IPS-11a (cell line): ENCODE results near the gene MAP7D2.
A peak's percentile ranks its signal among the peaks of the same experiment; 100 is the strongest.
"Not testable (repeated sequence)": the region's sequence is repeated elsewhere in the genome, so short reads cannot be mapped to it uniquely, and the experiment has no call there.

Experiments used
- H3K4me3 ChIP-seq: one replicate; pipeline ENCODE4 v1.5.1; 2013; ENCODE audit warnings: low read depth, low read length, control low read depth

MAP7D2 gene

DNA sequence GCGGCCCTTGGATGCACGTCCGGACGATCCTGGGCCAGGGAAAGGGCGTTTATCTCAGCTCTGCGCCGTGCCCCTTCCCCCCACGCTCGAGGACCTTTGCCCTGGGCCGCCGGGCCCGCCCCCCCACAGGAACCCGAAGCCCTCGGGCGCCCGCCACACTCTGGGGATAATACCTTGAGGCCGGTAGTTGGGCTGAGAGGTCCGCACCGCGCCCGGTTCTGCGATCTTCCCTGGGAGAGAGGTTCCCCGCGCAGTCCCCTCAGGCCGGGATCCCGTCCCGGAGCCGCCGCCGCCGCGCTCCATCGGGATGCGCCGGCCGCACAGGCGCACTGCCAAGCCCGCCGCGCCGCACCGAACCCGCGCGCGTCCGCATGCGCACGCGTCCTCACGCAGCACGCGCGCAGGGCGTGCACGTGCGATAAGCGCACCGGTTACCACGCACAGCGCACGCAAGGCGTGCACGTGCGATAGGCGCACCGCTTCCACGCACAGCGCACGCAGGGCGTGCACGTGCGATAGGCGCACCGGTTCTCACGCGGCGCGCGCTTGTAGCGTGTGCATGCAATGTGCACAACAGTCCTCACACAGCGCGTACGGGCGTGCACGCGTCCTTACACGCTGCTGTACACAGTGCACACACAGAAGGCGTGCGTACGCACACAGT is at the start of gene MAP7D2:
TSS of gene MAP7D2 (minus strand) at position 331 of the 664 bp plus-strand sequence. CDS start at position 303, 28 bp downstream.
- H3K4me3 ChIP-seq, result peak within 1 kb of the TSS; percentile 20

DNA sequence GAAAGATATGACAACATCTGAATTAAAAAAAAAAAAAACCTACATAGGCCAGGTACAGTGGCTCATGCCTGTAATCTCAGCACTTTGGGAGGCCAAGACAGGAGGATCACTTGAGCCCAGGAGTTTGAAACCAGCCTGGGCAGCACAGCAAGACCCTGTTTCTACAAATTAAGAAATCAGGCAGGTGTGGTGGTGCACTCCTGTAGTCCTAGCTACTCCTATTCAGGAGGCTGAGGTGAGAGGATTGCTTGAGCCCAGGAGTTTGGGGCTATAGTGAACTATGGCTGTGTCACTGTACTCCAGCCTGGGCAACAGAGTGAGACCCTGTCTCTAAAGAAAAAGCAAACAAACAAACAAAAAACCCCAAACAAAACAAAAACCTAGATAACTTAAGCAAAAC is 45.8 kb upstream of the MAP7D2 start:
- not testable (repeated sequence) for H3K4me3 ChIP-seq

DNA sequence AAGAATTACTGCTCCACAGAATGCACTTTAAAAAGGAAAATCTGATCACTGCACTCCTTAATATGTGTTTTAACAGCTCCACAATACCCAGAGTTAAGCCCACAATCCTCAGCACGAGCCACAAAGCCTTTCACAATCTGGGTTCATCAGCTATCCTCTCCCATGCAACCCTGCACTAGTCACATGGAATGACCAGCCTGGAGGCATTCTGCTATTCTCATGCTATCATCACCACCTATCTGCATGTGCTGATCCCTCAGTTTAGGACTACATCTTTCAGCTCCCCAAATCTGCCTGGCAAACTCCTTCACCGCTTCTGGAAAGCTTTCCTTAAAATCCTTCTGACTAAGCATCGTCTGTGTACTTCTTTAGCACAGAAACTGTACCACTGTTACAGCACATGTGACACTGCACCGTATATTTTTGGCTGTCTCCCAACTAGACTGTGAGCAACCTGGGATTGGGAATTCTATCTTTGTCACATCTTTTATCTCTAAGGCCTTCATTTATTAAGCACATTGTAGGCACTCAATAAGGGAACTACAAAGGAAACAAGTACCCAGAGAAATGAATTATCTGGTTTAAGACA is 43.2 kb upstream of the MAP7D2 start:
- H3K4me3 ChIP-seq, result no peak overlapping the region

DNA sequence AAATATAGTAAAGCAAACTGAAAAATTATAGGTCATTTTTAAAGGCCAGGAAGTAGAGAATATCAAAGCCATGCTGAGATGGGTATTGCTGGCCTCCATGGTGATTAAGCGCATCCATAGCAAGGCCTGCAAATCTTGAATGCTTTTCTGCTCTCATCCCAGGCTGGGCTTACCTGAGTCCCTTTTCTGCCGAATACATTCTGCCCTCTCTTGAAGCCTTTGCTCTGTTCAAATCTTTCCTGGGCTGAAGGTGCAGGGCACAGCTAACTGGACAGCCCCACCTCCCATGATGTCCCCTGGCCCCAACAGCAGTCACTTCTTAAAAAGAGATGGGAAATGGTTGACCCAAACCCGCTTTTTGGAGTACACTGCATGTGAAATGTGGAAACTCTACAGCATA is 35.0 kb upstream of the MAP7D2 start:
- H3K4me3 ChIP-seq, result no peak overlapping the region

DNA sequence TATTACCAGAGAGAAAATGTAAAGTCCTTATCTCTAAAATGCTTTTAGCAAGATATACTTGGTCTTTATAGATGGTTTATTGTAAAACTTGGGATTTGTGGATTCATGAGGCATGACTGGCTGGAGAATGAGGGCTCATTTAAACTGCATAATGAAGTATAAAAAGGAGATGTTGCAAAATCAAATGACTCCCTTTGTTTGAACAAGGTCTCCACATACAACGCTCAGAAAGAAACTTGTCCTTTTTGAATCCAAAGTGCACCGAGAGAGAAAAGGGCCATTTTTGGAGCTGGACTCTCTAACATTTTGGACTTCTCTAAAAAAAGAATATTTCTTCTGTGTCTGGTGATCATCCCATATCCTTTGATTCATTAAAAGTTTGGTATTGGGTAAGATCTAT is 32.6 kb upstream of the MAP7D2 start:
- no peak overlapping the region for H3K4me3 ChIP-seq

DNA sequence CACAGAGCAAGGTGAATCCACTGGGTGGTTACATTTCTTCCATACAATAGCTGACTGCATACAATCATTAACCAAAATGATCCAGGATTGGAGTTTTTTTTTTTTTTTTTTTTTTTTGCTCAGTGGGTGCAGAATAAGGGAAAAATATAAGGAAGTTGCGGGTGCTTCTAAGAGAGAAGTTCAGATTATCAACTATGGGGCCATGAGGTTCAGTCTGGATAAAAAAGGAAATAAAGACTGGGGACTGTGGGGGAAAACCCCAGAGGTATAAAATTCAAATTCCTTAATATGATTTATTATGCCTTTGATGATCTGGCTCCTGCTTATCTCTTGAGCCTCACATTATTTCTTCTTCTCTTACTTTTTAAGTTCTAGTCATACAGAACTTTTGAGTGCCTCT is 30.9 kb upstream of the MAP7D2 start:
- H3K4me3 ChIP-seq, result no peak overlapping the region

DNA sequence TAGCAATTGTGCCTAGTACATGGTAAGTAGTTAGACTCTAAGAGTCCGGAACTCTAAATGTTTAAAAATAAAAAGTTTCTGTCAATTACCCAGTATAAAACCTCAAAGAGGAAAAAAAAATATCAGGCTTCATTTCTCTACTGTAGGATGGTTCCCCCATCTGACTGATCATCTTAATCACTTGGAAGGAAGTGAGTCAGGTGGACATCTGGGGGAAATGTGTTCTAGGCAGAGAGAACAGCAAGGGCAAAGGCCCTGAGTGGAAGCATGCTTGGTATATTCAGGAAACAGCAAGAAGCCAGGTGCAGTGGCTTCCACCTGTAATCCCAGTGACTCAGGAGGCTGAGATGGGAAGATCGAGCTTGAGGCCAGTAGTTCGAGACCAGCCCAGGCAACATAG is 27.8 kb upstream of the MAP7D2 start:
- H3K4me3 ChIP-seq, result no peak overlapping the region

DNA sequence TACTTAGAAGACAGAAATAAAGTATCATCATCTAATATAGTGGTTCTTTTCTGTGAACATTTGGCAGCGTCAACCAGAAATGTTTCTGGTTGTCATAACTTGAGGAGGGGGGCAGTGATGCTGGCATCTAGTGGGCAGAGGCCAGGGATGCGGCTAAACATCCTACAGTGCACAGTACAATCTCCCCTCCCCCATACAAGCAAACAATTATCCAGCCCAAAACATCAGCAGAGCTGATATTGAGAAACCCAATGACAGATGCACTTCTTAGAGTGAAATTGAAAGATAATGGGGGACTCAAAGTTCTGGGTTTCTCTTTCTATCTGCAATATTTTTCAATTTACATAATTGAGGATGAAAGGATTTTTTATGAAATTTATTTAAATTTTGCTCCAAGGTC is 26.9 kb upstream of the MAP7D2 start:
- no peak overlapping the region for H3K4me3 ChIP-seq

DNA sequence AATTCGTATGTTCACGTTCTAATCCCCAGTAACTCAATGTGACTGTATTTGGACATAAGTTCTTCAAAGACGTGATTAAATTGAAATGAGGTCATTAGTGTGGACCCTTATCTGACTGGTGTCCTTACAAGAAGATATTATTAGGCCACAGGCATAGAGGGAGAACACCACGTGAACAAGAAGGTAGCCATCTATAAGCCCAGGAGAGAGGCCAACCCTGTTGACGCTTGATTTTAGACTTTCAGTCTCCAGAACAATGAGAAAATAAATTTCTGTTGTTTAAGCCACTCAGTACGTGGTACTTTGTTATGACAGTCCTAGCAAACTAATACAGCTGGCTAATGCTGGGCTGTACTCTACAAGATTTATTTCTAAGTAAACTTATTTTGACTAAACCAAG is 26.4 kb upstream of the MAP7D2 start:
- H3K4me3 ChIP-seq, result no peak overlapping the region

DNA sequence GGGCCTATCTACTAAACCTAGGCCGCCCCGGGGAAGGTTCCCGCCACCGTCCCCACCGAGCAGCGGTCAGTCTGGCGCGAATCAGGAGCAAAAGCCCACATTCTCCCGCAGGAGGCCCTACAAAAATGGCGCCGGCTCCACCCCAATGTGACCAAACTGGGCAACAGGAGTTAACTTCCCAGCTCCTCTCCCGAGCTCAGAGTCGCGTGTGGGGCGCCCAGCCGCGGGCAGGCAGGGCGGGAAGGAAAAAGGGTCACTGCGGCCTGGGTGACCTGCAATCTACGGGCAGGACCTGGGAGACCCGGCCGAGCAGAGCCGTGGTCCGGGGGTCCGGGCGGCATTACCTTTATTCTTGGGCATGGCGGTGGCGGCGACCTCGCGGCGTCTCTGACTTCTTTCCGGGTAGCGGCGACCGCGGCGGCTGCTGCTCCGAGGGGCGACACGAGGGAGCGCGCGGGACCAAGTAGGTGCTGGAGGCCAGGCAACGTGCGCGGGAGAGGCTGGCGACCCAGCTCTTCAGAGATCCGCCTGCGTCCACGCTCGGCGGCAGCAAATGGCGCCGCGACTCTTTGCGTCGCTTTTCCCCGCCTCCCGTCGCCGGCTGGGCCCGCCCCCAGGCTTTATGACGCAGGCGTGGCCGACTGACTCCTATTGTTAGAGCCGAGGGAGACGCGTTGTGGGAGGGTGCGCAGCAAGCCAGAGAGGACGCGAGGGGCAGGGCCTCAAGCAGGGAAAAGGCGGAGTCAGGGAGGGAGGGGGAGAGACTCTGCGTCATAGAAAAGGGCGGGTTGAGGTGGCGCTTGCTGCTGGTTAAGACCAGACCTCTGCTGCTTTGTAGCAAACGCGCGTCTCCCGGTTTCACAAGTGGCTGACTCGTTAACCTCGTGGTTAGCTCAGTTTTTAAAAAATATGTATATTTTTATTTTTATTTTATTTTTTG is 24.8 kb upstream of the MAP7D2 start, which contains the start of gene EIF1AX:
TSS of gene EIF1AX (minus strand) at position 558 of the 940 bp plus-strand sequence. CDS start at position 360, 198 bp downstream.
- H3K4me3 ChIP-seq, result peak within 1 kb of the TSS; percentile 72

DNA sequence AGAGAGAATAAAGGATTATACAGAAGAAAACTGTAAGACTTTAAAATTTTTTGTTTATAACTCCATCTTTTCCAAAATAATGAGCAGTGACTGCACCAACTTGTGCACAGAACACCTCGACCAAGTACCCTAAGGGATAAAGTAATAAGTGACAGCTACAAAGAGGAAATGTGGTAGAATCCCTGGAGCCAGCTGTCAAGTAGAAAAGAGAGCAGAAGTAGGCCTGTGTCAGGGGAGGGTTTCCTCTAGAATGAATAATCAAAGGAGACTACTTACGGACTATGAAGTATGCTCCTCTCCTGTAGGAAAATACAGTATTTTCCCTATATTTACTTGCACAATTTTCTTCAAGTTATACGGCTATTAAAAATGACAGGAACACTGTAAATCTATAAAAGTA is 23.7 kb upstream of the MAP7D2 start:
- peak overlapping the region; percentile 72 for H3K4me3 ChIP-seq

DNA sequence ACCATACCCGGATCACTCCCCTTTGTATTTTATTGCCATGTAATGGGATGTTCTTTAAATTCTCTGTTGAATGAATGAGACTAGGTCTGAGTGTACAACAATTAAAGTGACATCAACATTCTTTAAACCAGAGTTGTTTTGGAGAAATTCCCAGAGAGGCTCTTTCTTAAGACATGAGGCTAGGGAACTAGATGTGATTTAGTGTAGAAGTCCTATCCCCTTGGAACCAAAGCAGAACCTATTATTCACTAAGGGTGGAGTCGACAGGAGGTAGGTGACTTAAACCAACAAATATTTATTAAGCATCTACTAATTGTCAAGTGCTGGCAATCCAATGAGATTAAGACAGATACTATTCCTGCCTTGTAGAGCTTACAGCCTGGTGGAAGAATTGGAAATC is 23.3 kb upstream of the MAP7D2 start:
- H3K4me3 ChIP-seq, result no peak overlapping the region

DNA sequence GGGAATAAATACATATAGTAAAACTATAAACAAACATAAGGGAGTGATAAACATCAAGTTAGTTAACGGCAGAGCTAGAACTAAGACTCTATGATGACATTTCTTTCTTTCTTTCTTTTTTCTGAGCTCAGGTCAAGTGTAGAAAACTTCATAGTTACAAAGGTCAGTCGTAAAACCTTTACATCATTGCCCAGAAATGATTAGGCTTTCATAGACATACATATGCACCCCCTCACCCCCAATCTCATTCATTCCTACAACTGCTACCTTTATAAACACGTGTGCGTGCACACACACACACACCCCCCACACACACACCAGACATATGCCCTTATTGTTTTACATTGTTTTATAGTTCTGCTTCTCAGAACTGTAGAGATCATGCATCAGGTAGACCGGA is 19.2 kb upstream of the MAP7D2 start:
- H3K4me3 ChIP-seq, result no peak overlapping the region

DNA sequence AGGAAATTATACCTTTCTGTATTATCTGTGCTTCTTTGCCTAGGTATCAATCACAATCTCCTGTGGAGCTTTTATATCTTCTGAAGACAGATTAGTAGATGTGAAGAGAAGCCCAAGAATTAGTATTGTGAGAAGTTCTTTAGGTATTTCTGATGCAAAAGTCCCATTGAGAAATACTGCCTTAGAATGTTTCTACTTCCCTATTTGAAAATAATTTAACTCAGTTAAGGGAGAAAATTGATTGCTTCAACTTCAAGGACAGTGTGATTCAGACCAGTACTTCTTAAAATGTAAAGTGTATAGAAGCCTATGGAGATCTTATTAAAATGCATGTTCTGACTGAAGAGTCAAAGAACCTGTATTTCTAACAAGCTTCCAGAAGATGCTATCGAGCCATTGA is 16.0 kb upstream of the MAP7D2 start:
- H3K4me3 ChIP-seq, result no peak overlapping the region

DNA sequence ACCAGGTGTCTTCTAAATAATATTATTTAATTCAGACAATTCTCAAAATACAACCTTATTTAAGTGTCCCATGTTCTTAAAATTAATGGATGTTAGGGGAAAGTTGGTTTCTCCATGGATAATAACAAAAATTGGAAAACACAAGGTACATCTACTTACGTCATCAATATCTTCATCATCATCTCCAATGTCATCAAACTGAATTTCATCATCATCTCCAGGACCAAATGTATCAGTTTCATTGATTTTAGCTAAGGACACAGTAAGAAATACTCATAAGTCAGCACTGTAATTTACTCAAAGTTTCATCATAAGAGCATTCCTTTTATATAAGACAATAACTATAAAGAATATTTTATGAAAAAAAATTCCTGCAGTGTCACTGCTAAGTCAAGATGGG is 13.7 kb upstream of the MAP7D2 start:
- no peak overlapping the region for H3K4me3 ChIP-seq

DNA sequence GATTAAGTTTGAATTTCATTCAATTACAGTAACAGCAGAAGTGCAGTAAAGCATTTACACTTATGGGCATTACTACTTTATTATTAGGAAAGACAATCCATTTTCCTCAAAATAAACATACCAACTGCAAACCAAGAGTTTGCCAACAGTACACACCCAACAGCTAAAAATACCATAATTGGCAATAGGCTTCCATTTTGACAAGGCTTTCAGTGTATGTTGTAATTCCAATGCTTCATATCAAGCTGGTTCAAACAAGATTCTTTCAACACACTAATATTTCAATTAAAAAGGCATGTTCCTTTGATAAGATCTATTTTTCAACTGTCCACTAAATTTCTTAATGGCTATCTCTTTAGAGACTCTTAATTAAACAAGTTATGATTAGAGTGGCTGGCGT is 12.8 kb upstream of the MAP7D2 start:
- no peak overlapping the region for H3K4me3 ChIP-seq

DNA sequence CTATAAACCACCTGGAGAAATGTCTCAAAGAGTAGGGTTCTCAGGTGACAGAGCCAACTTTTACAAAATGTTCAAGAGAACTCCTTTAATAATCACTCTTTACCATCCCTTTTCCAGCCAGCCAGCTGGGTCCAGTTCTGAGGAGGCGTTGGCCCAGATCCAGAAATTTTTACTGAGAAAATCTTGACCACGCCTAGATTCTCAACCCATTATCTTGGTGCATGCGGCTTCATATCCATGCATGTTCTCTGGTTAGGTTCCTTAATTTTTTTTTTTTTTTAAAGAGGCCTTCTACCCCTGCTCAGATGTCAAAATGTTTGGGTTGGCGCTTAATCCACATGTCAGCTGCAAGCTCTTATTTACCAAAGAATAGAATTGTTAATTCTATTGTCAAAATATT is 12.0 kb upstream of the MAP7D2 start:
- H3K4me3 ChIP-seq, result no peak overlapping the region

DNA sequence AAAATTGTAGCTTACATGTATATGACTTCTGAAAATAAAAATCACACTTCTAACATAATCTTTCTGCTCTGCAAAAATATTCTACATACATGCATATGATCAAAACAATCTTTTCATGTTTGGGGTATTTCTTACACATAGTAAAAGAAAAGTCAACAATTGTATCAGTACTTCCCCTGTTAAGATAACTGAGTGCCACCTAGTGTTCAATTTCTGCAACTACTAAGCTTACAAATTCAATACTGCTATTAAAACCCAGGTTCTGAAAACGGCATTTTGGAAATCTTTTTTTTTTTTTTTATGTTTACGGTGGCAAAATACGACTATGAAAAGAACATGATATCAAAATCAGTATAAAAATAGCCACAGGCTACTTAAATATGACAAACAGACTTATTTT is 10.7 kb upstream of the MAP7D2 start:
- not testable (repeated sequence) for H3K4me3 ChIP-seq

DNA sequence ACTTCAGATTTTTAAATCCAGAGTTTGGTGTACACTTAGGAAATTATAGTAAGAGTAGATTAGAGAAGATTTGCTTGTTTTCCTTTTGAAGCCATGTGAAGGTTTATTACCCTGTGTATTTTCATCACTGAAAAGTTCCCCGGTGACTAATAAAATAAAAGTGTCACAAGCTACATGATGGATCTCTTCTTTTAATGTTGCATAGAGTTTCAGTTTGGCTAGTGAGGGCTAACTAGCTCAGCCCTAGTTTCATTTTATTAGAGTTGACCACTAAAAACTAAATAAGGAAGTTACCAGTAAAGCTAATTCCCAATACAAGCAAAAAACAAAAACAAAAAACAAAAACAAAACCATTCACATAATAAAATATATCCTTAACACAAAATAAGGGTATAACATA is 10.1 kb upstream of the MAP7D2 start:
- H3K4me3 ChIP-seq, result not testable (repeated sequence)

DNA sequence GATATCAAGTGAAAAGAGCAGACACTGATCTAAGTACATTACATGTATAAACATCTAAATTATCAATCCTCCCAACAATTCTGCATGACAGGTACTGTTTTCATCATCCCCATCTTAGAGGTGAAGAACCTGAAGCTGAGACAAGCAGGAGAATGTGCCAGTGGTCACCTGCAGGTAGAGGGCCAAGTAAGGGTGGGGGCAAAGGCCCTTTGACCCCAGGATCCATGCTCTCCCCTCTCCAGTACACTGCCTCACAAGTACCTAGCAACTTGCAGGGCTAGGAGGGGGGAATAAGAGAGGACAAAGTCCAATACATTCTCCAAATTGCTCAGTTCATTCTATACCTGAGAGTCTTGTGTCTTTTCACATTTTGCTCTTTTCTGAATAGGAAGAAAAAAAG is 8.3 kb upstream of the MAP7D2 start:
- no peak overlapping the region for H3K4me3 ChIP-seq

DNA sequence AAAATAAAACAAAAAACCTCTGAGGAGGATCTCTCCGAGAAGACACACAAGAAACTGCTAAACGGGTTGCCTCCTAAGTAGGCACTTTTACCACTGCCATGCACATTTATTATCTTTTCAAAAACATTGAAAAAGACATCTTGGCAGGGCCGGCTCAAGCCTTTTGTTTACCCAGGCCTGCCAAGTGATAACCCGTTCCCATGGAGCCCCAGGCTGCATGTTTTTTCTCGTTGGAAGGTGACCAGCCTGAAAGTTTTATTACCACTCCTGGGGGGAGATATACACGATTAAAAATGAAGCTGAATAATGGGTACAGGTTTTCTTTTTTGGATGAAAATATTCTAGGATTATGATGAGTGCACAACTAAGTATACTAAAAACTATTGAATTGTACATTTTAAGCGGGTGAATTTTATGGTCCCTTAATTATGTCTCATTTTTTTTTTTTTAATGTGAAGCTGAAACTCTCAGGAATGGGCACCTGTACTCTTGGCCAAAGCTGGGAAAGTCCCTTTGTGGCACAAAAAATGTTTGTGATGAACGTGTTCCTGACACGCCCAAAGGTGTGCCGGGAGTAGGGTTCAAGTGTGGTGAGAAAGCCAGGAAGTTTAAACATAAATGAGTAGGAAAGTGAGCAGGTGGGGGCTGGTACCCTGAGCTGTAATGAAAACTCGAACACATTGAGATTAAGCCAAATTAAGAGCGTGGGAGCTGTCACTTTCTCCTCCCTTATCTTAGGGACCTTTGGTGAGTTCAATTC is 1.5 kb upstream of the MAP7D2 start:
- H3K4me3 ChIP-seq, result no peak overlapping the region
